ENCODE data around the gene SLIT3.

DNA sequence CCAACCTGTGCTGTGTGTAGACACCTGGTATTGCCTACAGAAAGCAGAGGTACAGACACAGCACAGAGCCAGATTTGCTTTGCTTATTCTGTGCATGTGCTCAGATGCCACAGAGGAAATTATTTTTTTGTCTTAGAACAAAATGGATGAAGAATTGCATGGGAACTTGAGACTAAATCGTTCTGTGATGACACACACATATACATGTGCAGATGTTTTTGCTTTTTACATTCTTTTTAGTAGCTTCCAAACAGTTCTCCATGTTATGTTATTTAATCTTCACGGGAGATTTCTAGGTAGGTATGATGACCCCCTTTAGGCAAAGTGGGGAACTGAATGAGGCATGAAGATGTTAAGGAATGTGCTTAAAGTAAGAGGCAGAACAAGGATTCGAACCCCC lies 500.2 kb downstream of the SLIT3 start:
- TF ChIP-seq, protein P1, sequence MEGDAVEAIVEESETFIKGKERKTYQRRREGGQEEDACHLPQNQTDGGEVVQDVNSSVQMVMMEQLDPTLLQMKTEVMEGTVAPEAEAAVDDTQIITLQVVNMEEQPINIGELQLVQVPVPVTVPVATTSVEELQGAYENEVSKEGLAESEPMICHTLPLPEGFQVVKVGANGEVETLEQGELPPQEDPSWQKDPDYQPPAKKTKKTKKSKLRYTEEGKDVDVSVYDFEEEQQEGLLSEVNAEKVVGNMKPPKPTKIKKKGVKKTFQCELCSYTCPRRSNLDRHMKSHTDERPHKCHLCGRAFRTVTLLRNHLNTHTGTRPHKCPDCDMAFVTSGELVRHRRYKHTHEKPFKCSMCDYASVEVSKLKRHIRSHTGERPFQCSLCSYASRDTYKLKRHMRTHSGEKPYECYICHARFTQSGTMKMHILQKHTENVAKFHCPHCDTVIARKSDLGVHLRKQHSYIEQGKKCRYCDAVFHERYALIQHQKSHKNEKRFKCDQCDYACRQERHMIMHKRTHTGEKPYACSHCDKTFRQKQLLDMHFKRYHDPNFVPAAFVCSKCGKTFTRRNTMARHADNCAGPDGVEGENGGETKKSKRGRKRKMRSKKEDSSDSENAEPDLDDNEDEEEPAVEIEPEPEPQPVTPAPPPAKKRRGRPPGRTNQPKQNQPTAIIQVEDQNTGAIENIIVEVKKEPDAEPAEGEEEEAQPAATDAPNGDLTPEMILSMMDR (IDR thresholded peaks at IDR 0.05): no peak
- no peak for TF ChIP-seq POLR2A (IDR thresholded peaks at IDR 0.05)
- TF ChIP-seq EP300 (IDR thresholded peaks at IDR 0.05): no peak
- no peak for TF ChIP-seq POLR2AphosphoS5 (IDR thresholded peaks at IDR 0.05)

Measured in suprapubic skin (tissue), 4 donors.